HG02678 (cell line): ENCODE data around the gene CNPY1.

Source experiments
- ATAC-seq: cut with Tn5 transposase; IDR thresholded peaks from one replicate; pipeline ENCODE4 v1.9.1; 2021; ENCODE audit warnings: mild to moderate bottlenecking, moderate library complexity; ENCODE audit not compliant: unreplicated experiment

CNPY1 gene

DNA sequence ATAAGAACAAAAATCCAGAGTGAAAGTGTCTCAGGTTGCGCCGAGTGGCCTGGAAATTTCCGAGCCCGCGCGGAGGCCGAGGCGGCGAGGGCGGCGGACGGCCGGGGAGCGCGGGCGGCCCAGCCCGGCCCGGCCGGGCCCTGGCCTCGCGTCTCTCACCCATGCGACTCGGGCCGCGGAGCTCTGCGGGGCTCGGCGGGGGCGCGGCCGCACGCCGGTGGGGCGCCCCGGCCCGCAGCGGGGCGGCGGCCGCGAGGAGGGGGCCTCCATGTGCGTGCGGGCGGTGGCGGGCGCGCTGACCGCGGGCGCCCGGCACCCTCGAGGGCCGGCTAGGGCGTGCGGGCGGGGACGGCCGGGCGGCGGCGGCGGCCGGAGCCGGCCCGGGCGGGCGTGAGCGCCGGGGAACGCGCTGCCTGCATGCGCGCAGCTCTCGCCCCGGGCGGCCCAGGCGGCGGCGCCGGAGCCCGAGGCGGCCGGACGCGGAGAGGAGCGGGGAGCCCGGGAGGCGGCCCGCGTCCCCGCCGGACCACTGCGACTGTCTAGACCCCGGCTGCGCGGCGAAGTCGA lies 88.7 kb downstream of the CNPY1 start:
- ATAC-seq: no peak

DNA sequence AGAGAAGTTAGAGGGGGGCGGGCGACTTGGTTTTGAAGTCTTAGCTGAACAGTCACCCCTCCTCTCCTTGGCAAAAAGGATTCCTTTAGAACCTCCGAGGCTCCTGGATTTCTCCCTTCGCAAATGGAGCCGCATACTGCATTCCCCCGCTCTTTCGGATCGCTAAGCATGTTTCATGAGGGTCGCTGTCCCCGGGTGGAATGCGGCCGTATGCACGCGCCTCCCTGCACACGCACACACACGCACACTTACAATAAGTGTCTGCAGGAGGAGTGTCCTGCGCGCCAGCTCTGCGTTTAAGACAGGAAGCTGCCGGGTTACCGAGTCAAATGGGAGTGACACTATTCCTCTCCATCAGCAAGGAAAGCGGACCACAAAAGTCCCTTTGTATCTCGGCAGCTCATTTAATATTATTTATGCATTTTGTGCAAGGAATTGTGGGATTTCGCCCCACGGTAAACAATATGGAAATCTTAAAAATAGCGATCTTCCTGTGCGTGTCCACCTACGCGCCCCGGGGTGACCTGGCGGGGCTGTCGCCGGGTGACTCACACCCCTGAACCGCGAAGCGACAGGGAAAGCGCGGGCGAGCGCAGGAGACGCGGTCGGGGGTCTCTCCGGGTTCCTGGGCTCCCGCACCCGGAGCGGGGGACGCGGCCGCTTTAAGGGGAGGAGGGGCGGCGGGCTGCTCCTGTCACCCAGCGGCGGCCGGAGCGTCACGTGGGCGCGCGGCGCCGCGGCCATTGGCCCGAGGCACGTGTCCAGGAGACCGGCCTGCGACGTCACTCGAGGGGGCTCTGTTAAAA lies 89.4 kb downstream of the CNPY1 start:
- no peak for ATAC-seq

DNA sequence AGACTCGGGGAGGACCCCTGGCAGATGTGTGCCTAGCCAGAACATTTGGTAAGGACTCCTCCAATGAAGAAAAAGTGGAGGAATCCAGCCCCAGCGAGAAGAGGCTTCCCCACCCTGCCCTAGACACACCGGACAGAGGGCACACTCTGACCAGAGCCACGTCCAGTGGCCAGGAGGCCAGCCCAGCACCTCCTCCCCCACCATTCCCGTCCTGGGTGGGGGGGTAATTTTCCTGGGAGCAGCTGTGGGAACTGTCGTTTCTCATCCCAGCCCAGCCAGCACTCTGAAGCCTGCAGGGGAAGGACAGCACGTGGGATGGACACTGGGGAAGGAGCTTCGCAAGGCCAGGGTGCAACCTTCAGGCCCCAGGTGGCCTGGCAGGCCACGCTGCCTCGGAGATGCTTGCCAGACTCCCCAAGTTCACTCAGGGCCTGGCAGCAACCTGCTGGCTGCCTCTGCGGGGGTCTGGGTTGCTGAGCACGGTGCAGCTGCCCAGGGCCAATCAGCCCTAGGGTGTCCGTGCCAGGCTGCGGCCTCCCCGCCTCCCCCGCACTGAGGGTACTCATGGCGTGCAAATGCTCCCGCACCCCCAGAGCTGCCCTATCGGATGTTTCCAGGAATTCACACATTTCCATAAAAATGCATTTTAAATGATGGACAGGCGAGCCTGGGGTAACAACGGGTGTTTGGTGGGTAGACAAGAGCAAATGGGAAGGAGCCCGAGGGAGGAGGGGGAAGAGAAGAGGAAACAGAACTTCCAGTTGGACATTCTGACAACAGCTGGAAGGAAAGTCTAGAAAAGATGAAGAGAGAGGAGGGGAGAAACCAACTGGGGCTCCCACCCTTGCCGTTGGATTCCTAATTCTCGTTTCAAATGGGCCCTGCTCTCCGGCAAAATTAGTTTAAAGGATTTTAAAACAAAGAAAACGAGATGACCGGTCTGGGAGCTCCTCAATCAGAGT lies 90.3 kb downstream of the CNPY1 start:
- ATAC-seq: no peak

DNA sequence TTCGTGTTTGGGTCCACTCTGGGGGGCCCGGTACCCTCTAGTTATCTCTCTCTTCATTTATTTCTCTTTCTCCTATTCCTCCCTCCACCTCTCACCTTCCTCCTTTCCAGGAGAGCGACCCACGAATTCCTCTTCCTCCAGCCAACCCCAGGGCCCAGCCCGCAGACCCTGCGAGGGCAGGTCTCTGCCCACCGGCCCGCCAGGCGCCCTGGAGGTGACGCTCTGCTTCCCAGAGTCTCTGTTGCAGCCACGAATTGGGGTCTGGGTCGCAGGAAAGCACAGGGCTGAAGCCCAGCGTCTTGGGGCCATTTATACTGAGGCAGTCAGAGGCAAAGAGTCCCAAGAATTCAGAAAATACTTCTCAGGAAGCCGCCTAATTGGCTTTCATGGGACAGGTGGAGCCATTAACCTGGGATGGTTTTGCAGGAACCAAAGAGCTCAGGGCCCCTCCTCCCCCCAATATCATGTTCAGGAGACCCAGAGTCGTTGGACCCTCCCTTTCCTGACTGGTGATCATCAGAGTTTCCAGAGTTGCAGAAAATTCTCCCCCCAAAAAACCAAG lies 91.1 kb downstream of the CNPY1 start:
- ATAC-seq: no peak

DNA sequence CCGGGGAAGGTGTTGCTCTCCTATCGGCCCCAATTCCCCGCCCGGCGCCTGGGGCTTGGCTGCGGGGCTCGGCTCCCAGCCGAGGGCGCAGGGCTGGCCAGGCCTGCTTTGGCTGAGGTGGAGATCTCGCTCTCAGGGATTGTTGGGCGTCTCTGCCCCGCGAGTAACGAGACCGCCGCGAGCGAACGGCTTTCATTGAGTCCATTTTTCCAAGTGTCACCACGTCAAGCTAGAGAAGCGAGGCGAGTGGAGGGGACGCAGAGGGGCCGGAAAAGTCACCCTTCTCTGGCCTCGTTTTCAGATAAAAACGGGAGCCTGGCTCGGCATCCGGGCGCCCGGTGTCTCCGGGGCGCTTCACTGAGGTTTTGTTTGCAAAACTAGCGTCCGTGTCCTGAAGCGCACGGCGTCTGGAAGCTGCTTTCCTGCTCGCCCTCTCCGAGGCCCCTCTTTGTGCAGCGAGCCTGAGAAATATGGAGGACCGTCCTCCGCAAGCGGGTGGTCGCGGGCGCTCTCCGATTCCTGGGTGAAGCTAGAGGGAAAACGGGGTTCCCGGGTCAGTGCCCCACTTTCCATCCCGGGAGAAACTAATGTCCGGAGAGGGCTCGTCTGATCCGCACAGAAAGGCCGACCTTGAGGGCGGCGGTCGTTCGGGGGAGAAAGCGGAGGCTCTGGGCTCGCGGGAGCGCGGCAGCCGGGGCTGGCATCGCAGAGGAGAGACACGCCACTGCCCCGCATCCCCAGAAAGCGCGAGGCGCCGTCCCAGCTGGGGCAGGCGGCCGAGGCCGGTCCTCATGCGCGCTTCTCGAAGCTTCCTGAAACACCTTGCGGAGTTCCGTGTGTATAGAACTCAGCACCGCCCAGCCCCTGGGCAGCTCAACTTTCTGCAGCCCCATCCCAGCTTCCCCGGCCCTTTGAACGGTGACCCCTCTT lies 91.9 kb downstream of the CNPY1 start:
- ATAC-seq: no peak

DNA sequence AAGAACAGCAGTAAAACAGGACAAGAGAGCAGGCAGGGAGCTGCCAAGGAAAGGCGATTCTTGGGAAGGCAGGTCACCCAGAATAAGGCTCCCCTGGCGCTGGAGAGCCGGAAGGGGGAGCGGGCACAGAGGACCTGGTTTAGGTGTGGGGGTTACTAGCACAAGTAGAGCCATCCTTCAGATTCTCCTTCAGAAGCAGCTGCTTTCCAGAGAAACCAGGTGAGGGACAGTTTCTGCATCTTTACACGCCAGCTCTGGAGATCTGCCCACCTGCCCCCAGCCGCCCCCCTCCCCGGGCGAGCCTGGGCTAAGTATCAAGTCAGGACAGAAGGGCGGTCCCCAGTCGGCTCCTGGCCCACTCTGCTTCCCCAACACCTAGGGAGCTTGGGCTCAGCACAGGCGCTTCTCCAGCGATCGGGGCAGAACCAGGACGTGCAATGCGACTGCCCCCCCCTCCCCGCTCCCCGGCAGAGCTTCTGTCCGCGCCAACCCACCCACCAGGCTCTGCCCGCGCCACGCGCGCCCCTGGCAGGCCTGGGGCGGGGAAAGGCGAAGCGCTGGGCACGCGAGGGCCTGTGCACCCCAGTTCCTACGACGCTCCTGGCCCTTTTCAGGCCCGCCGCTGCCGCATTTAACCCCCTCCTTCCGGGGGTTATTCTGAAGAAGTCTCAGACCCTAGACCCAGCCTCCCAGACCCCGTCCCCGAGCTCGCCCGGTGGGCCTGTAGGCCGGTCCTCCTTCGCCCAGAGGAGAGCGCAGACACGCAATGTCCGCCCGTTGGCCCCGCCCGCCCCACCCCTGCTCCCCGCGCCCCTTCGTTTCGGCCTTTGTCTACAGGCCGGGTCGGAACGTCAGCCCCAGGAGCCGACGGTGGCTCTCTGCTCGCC lies 92.8 kb downstream of the CNPY1 start:
- ATAC-seq: no peak

DNA sequence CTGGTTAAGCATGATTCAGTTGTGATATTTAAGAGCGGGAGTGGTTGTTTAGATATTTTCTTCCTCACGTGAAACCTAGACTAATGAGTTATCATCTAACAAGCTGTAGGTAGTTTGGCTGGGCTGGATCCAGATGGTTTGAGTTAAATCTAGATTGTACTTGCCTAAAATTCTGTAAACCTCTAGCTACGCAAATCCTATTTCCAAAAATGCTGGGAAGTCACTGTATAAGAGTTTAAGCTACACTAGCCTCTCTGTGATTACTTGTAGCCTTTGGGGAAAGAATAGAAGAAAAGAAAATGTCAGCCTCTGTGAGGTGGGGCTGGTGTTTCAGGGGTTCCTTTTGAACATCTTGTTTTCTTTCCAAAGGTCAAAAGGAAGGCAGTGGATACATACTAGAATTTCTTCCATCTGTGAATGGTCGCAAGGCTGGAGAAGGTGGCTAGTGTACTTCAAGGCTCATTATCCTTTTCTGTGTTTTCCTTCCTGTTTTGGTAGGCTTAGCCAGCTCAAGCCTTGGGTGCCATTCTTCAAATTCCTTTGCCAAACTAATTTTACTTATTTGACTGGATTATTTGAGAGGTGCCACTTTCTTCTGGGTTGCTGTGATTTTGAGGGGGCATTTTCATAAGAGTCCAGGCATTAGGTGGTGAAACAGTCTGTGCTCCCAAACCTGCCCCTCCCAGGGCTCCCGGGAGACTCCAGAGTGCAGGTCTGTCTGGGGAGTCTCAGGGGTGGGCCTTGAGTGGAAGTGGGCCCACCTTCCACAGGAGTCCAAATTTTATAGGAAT lies 93.7 kb downstream of the CNPY1 start:
- no peak for ATAC-seq

DNA sequence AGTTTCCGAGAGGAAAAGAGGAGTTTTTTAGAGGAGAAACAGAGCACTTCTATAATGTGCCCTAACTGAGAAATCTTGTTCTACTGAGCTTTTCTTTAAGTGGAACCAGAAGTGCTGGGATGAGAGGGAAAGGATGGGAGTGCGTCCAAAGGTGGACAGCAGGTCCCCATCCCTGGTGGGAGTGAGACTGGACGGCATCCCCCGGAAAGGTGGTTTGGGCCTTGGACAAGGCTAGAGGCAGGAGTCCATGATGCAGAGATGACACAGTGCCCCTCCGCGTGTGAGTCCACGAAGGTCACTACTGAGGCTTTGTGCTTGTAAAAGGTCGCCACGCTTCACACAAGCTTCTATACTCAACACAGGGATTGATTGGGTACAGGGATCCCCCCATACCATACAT lies 94.5 kb downstream of the CNPY1 start:
- no peak for ATAC-seq
